ENCODE measurements around the gene HTR2A. TPM values are rescaled to one million over a fixed set of nuclear protein-coding genes. Genes with fewer than 3 reads are reported as not detected.

Gene HTR2A
- total RNA-seq, 2 experiments from 2014 or later: not detected

DNA sequence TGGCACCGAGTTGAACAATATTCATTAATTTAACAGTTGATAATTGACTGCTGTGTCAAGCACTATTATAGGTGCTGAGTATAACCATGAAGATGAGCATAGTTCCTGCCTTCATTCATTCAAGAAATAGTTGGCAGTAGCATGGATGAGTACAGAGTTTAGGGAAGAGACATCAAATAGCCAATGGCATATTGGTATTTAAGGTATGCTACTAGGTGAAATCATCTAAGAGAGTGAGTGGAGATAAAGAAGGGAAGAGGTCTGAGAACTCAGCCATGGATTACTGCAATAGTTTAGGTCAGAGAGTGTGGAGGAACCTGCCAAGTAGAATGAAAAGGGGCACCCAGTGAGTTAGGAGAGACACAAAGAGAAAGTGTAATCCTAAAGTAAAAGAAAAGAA is 4.9 kb upstream of the HTR2A start:
- CTCF ChIA-PET: no interaction called here
- POLR2A ChIA-PET: no interaction called here
- H3K27me3 Mint-ChIP-seq (ENCODE audit: low read depth): peaks cover 24% of the 10 kb centered on the region

DNA sequence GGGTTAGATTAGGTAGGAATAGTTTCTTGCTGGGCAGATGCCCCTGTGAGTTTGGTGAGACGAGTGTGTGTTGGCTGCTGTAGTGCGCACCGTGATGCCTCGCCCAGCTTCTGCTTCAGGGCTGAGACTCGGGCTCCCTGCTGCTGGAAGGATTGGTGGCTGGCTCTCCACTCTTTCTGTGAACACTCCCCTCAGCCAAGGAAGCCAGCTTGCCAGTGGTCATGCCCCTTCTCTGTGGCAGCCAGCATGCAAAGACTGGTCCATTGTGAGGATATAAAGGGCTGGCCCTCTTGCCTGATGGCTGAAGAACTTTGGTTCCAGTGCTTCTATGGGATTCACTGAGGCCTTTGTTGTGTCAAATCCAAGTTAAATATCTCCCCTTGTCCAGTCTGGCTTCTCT is 2.9 kb upstream of the HTR2A start:
- peaks cover 2% of the 10 kb centered on the region for H3K4me1 Mint-ChIP-seq (ENCODE audit: low read depth)
- ATAC-seq (no peak), DNase-seq (no peak)
- H3K27me3 Mint-ChIP-seq (ENCODE audit: low read depth): peaks cover 37% of the 10 kb centered on the region
- H3K36me3 Mint-ChIP-seq (ENCODE audit: low read depth): no peaks in the 10 kb centered on the region
- H3K27ac Mint-ChIP-seq: no peak overlapping the region
- H3K9me3 Mint-ChIP-seq (ENCODE audit: insufficient read depth): no peaks in the 10 kb centered on the region
- no peak overlapping the region for H3K4me3 Mint-ChIP-seq
- CTCF ChIA-PET: no interaction called here
- POLR2A ChIA-PET: no interaction called here

More for the DNA sequence above, 4.9 kb upstream of the HTR2A start:
- Mint-ChIP-seq H3K36me3 (ENCODE audit: low read depth) (no peaks in the 10 kb centered on the region), H3K27ac (no peak overlapping the region), H3K4me3 (no peak overlapping the region), H3K4me1 (ENCODE audit: low read depth) (peaks cover 1% of the 10 kb centered on the region), H3K9me3 (ENCODE audit: insufficient read depth) (no peaks in the 10 kb centered on the region)
- ATAC-seq (no peak), DNase-seq (no peak)

- ATAC-seq: no peak
- H3K4me1 Mint-ChIP-seq (ENCODE audit: low read depth): peaks cover 6% of the 10 kb centered on the region
- H3K9me3 Mint-ChIP-seq (ENCODE audit: insufficient read depth): no peaks in the 10 kb centered on the region
- DNase-seq: no peak
- POLR2A ChIA-PET: no interaction called here
- peaks cover 63% of the 10 kb centered on the region for H3K27me3 Mint-ChIP-seq (ENCODE audit: low read depth)
- H3K27ac Mint-ChIP-seq: no peak overlapping the region
- no peak overlapping the region for H3K4me3 Mint-ChIP-seq
- H3K36me3 Mint-ChIP-seq (ENCODE audit: low read depth): no peaks in the 10 kb centered on the region
- CTCF ChIA-PET: interaction anchor here (0.9 to 1.5 kb wide), 5 partner anchors 12 to 64 kb away, joined by 3 to 5 read pairs (median 4); no protein-coding TSS in a partner anchor
These were observed 1.5 kb downstream of the HTR2A start for GRCh38 chr13:46895381-46895780.

GRCh38 chr13:46894568-46894967 is 2.3 kb downstream of the HTR2A start:
- no peak overlapping the region for H3K27ac Mint-ChIP-seq

DNA sequence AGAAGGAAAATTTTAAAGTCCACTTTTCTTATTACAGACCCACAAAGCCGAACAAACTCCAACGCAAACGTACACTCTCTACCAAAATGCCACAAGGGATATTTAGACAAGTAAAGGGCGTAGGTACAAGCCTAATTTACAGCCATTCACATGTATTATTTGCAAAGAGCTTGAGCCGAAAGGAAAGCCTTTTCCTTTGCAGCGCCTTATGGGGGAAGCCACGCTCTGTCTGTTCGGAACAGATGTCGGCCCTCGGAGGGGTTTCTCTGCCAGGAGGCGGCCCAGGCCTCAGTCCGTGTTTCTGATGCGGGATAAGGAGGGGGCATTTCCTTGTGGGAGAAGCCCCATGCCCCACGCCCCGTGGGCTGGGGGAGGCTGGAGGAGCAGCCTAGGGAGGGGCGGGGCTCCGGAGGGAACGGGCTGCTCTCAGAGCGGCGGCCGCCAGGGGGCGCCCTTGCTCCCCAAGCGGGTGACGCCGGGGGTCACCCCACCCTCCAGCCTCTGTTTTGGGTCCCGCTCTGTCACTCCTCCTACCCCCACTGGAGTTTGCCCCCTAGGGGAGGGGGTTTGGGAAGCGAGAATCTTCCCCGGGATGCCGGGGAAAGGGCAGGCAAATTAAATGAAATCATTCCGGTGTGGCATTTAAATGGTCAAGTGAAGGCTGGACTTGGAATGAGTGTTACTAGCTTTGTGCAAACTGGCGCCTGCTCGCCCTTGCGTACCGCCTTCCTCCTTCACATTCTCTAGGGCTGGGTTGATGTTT is 2.9 kb downstream of the HTR2A start:
- Mint-ChIP-seq H3K4me1 (ENCODE audit: low read depth) (peaks cover 6% of the 10 kb centered on the region), H3K4me3 (peak overlapping the region; percentile 64), H3K27me3 (ENCODE audit: low read depth) (peaks cover 64% of the 10 kb centered on the region), H3K9me3 (ENCODE audit: insufficient read depth) (no peaks in the 10 kb centered on the region), H3K27ac (no peak overlapping the region), H3K36me3 (ENCODE audit: low read depth) (no peaks in the 10 kb centered on the region)
- peak; percentile 70 for DNase-seq
- CTCF ChIA-PET: interaction anchor here (0.6 to 2.0 kb wide), 23 partner anchors 8 to 879 kb away, joined by 3 to 6 read pairs (median 4); partner anchors contain the start of gene ESD
- peak; percentile 95 for ATAC-seq
- POLR2A ChIA-PET: no interaction called here

More at GRCh38 chr13:46894568-46894967, 2.3 kb downstream of the HTR2A start:
- H3K9me3 Mint-ChIP-seq (ENCODE audit: insufficient read depth): no peaks in the 10 kb centered on the region
- H3K4me1 Mint-ChIP-seq (ENCODE audit: low read depth): peaks cover 6% of the 10 kb centered on the region
- POLR2A ChIA-PET: no interaction called here
- peak overlapping the region; percentile 19 for H3K4me3 Mint-ChIP-seq
- H3K36me3 Mint-ChIP-seq (ENCODE audit: low read depth): no peaks in the 10 kb centered on the region
- peaks cover 64% of the 10 kb centered on the region for H3K27me3 Mint-ChIP-seq (ENCODE audit: low read depth)
- DNase-seq: no peak
- ATAC-seq: no peak
- CTCF ChIA-PET: interaction anchor here (0.7 to 2.0 kb wide), 17 partner anchors 8 to 879 kb away, joined by 3 to 6 read pairs (median 4); no protein-coding TSS in a partner anchor

GRCh38 chr13:46893221-46893740 is 3.6 kb downstream of the HTR2A start:
- Mint-ChIP-seq H3K27me3 (ENCODE audit: low read depth) (peaks cover 65% of the 10 kb centered on the region), H3K27ac (no peak overlapping the region), H3K4me3 (peak overlapping the region; percentile 64), H3K4me1 (ENCODE audit: low read depth) (peaks cover 6% of the 10 kb centered on the region), H3K36me3 (ENCODE audit: low read depth) (no peaks in the 10 kb centered on the region), H3K9me3 (ENCODE audit: insufficient read depth) (no peaks in the 10 kb centered on the region)
- ChIA-PET CTCF (interaction anchor here (0.6 to 2.0 kb wide), 14 partner anchors 10 to 880 kb away, joined by 3 to 6 read pairs (median 4); partner anchors contain the start of gene ESD), POLR2A (no interaction called here)
- DNase-seq (no peak), ATAC-seq (no peak)

- H3K9me3 Mint-ChIP-seq (ENCODE audit: insufficient read depth): no peaks in the 10 kb centered on the region
- no peaks in the 10 kb centered on the region for H3K36me3 Mint-ChIP-seq (ENCODE audit: low read depth)
- H3K4me3 Mint-ChIP-seq: no peak overlapping the region
- no peak for DNase-seq
- CTCF ChIA-PET: no interaction called here
- peaks cover 27% of the 10 kb centered on the region for H3K27me3 Mint-ChIP-seq (ENCODE audit: low read depth)
- H3K27ac Mint-ChIP-seq: no peak overlapping the region
- H3K4me1 Mint-ChIP-seq (ENCODE audit: low read depth): no peaks in the 10 kb centered on the region
- ATAC-seq: no peak
- POLR2A ChIA-PET: no interaction called here
These were observed 11.8 kb downstream of the HTR2A start for GRCh38 chr13:46885018-46885417.

GRCh38 chr13:46884531-46884930 is 12.3 kb downstream of the HTR2A start:
- Mint-ChIP-seq H3K36me3 (ENCODE audit: low read depth) (no peaks in the 10 kb centered on the region), H3K27me3 (ENCODE audit: low read depth) (peaks cover 24% of the 10 kb centered on the region), H3K27ac (no peak overlapping the region), H3K4me3 (no peak overlapping the region), H3K4me1 (ENCODE audit: low read depth) (no peaks in the 10 kb centered on the region), H3K9me3 (ENCODE audit: insufficient read depth) (no peaks in the 10 kb centered on the region)
- ATAC-seq: no peak
- ChIA-PET CTCF (no interaction called here), POLR2A (no interaction called here)
- no peak for DNase-seq

DNA sequence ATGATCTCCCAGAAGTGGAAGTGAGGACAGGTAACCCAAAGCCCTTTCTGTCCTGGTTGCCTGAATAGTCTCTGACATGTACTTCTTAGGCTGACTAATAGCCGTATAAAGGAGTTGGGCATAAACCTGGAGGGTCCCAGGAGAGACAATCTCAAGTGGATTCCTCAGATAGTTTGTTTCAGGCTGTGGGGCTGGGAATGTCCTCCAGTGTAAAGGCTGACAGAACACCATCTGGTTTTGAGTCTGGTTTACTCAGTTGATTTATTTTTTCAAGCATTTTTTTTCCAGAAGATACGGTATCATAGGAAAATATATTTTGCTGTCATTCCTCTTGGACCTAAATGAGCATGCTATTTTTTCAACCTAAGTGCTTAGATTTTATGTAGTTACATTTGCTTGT is 15.2 kb downstream of the HTR2A start:
- Mint-ChIP-seq H3K4me1 (ENCODE audit: low read depth) (no peaks in the 10 kb centered on the region), H3K36me3 (ENCODE audit: low read depth) (no peaks in the 10 kb centered on the region), H3K9me3 (ENCODE audit: insufficient read depth) (no peaks in the 10 kb centered on the region), H3K27me3 (ENCODE audit: low read depth) (peaks cover 24% of the 10 kb centered on the region), H3K27ac (no peak overlapping the region), H3K4me3 (no peak overlapping the region)
- DNase-seq (no peak), ATAC-seq (no peak)
- ChIA-PET CTCF (no interaction called here), POLR2A (no interaction called here)

DNA sequence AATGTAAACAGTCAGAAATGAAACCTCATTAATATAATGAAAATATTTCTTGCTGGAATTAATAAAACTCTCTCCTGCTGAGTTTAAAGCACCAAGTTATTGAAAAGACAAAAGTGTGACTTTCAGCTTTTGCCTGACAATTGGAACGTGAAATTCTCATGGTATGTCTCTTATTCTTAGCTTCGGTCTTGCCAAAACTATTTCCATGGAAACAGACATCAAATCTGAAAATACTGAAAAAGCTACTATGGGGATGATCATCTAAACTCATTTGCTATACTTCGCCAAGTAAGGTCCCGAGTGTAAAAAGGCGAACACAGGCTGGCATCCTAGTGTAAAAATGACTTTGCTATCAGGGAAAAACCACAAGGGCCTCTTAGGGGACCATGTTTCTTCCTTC is 22.8 kb downstream of the HTR2A start:
- ChIA-PET POLR2A (no interaction called here), CTCF (no interaction called here)
- DNase-seq (no peak), ATAC-seq (no peak)
- Mint-ChIP-seq H3K9me3 (ENCODE audit: insufficient read depth) (no peaks in the 10 kb centered on the region), H3K4me3 (no peak overlapping the region), H3K27me3 (ENCODE audit: low read depth) (peaks cover 33% of the 10 kb centered on the region), H3K36me3 (ENCODE audit: low read depth) (no peaks in the 10 kb centered on the region), H3K4me1 (ENCODE audit: low read depth) (no peaks in the 10 kb centered on the region), H3K27ac (no peak overlapping the region)

DNA sequence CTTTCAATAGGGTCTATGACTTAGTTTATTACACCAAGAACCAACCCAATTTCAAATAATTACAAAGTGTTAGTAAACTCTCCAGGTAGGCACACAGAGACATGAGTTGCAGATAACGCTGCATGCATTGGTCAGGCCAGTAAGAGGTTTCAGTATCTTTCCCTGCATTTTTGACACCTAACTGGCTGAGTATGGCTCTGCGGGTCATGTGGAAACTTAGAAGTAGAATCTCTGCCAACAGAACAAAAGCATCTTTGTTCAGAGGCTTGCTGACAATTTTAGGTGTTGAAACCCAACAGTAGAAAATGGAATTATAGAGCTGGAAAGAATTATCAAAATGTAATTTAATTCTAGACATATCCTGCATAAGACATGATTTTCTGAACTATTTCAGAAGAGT is 25.3 kb downstream of the HTR2A start:
- Mint-ChIP-seq H3K4me3 (no peak overlapping the region), H3K36me3 (ENCODE audit: low read depth) (no peaks in the 10 kb centered on the region), H3K27ac (no peak overlapping the region), H3K9me3 (ENCODE audit: insufficient read depth) (no peaks in the 10 kb centered on the region), H3K4me1 (ENCODE audit: low read depth) (no peaks in the 10 kb centered on the region), H3K27me3 (ENCODE audit: low read depth) (peaks cover 25% of the 10 kb centered on the region)
- CTCF ChIA-PET: no interaction called here
- ATAC-seq (no peak), DNase-seq (no peak)
- POLR2A ChIA-PET: no interaction called here

- peaks cover 24% of the 10 kb centered on the region for H3K27me3 Mint-ChIP-seq (ENCODE audit: low read depth)
- POLR2A ChIA-PET: interaction anchor here (0.6 kb wide), 1 partner anchor 805 kb away, joined by 4 read pairs; no protein-coding TSS in a partner anchor
- H3K36me3 Mint-ChIP-seq (ENCODE audit: low read depth): no peaks in the 10 kb centered on the region
- no peak overlapping the region for H3K27ac Mint-ChIP-seq
- DNase-seq (no peak), ATAC-seq (no peak)
- no peaks in the 10 kb centered on the region for H3K9me3 Mint-ChIP-seq (ENCODE audit: insufficient read depth)
- peaks cover 4% of the 10 kb centered on the region for H3K4me1 Mint-ChIP-seq (ENCODE audit: low read depth)
- no peak overlapping the region for H3K4me3 Mint-ChIP-seq
- CTCF ChIA-PET: no interaction called here
These were observed 28.8 kb downstream of the HTR2A start for GRCh38 chr13:46868091-46868490.

Data from activated CD8-positive, alpha-beta T cell treated with anti-CD3 and anti-CD28 coated beads, Interleukin-2, amount 10 ng/mL, durations not matched to agents 7 days and 5 days (primary cell).